Endodermal cell (in vitro differentiated cells): Measurements from ENCODE around the gene RPS16. TPM values are rescaled to one million over a fixed set of nuclear protein-coding genes. Genes with fewer than 3 reads are reported as not detected.
A peak's percentile ranks its signal among the peaks of the same experiment; 100 is the strongest.
"Not testable (repeated sequence)": the region's sequence is repeated elsewhere in the genome, so short reads cannot be mapped to it uniquely, and the experiment has no call there.

Experiments used
- DNase-seq: peaks from one replicate; pipeline ENCODE4 v3.0.0-alpha.2; 2017
- H3K27ac ChIP-seq: 2 replicates; pipeline ENCODE4 v1.5.1; 2013; ENCODE audit warnings: mild to moderate bottlenecking, low read depth, low read length, moderate library complexity
- H3K27me3 ChIP-seq: 2 replicates; pipeline ENCODE4 v1.6.1; 2013; ENCODE audit warnings: mild to moderate bottlenecking, low read length, moderate library complexity; ENCODE audit not compliant: insufficient read depth, control insufficient read depth, poor library complexity, severe bottlenecking
- H3K36me3 ChIP-seq: 2 replicates; pipeline ENCODE4 v1.7.0; 2013; ENCODE audit warnings: mild to moderate bottlenecking, low read length, moderate library complexity; ENCODE audit not compliant: control insufficient read depth, insufficient read depth
- H3K4me1 ChIP-seq: one replicate; pipeline ENCODE4 v1.7.0; 2013; ENCODE audit warnings: low read length; ENCODE audit not compliant: control insufficient read depth, insufficient read depth
- H3K4me3 ChIP-seq: 2 replicates; pipeline ENCODE4 v1.5.1; 2013; ENCODE audit warnings: mild to moderate bottlenecking, low read length, moderate library complexity
- H3K9ac ChIP-seq: 2 replicates; pipeline ENCODE4 v1.6.1; 2013; ENCODE audit warnings: mild to moderate bottlenecking, low read length, moderate library complexity; ENCODE audit not compliant: poor library complexity, severe bottlenecking; ENCODE audit errors: extremely low read depth
- H3K9me3 ChIP-seq: 2 replicates; pipeline ENCODE4 v1.6.1; 2013; ENCODE audit warnings: mild to moderate bottlenecking, low read length, moderate library complexity; ENCODE audit not compliant: control insufficient read depth
- H3K27ac Mint-ChIP-seq: 2 replicates; pipeline ENCODE4 v1.8.0; 2020; ENCODE audit warnings: mixed read lengths
- H3K27me3 Mint-ChIP-seq: 2 replicates; pipeline ENCODE4 v1.8.0; 2021; ENCODE audit warnings: mild to moderate bottlenecking, mixed read lengths; ENCODE audit not compliant: insufficient read depth
- H3K36me3 Mint-ChIP-seq: 2 replicates; pipeline ENCODE4 v1.8.0; 2020; ENCODE audit warnings: low read depth, mixed read lengths
- H3K4me1 Mint-ChIP-seq: 2 replicates; pipeline ENCODE4 v1.8.0; 2020; ENCODE audit warnings: mixed read lengths
- H3K4me3 Mint-ChIP-seq: 2 replicates; pipeline ENCODE4 v1.8.0; 2020; ENCODE audit warnings: mild to moderate bottlenecking, moderate library complexity, mixed read lengths
- H3K9me3 Mint-ChIP-seq: 2 replicates; pipeline ENCODE4 v1.8.0; 2020; ENCODE audit warnings: mild to moderate bottlenecking, mixed read lengths
- CTCF ChIP-seq: fragments of 200-600 bp; sonication (generic); conservative IDR thresholded peaks from 2 replicates; pipeline ENCODE4 v1.5.0; 2021; ENCODE audit warnings: antibody characterized with exemption, mild to moderate bottlenecking
- WGBS, 2 experiments: methylation state at CpG; one replicate each; pipeline versions ENCODE4 v1.1.5 to v1.1.7; 2013; ENCODE audit warnings: missing lambda C conversion rate in 2 of 2, mixed read lengths in 1 of 2; ENCODE audit not compliant: insufficient coverage in 1 of 2, insufficient read length in 1 of 2; 5-methylcytosine and 5-hydroxymethylcytosine counted together
- total RNA-seq, 2 donors: library from RNA; stranded (reverse); fragmentation: NEBNext Ultra II Directional in 1 of 2; extraction: Animal tissue kit (Norgen Biotek cat#: 25700) in 1 of 2; gene quantifications; 2 replicates in 1 of 2; 3 replicates in 1 of 2; pipeline ENCODE4 v1.2.1, GENCODE V29; 2021

RPS16 gene
- total RNA-seq, 2 donors from 2014 or later = 1,674 to 1,990 TPM

DNA sequence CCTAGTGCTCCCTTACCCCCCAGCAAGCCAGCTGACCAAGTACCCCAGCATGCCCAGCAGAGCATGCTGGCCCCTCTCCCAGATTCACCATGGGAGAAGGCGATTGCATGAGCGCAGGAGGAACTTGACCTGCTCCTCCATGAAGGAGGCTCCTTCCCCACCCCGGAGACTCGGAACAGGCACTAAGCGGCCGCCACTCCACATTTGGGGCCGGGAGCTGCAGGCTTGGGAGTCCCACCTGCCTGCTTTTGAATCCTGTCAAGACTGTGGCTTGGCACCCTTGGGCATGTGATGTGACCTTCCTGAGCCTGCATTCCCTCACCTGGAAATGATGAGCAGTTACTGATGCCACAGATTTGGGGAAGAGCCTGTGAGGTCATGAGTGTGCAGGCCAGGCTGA, 32.2 kb upstream of the RPS16 start:
- H3K27ac ChIP-seq = no peak overlapping the region
- no peaks in the 10 kb centered on the region for H3K9me3 ChIP-seq
- H3K4me1 ChIP-seq = no peaks in the 10 kb centered on the region
- no peaks in the 10 kb centered on the region for H3K4me1 Mint-ChIP-seq
- H3K36me3 ChIP-seq = peaks cover 89% of the 10 kb centered on the region
- no peaks in the 10 kb centered on the region for H3K27me3 Mint-ChIP-seq
- no peak for DNase-seq
- H3K4me3 ChIP-seq = no peak overlapping the region
- no peak overlapping the region for H3K9ac ChIP-seq
- H3K9me3 Mint-ChIP-seq = no peaks in the 10 kb centered on the region
- H3K36me3 Mint-ChIP-seq = peaks cover 76% of the 10 kb centered on the region
- peak overlapping the region; percentile 68 for H3K27ac Mint-ChIP-seq
- WGBS, 2 experiments = 95 to 100% methylated on average over 4 to 7 of the region's 7 CpGs
- no peak overlapping the region for H3K4me3 Mint-ChIP-seq
- TF ChIP-seq CTCF = no peak
- H3K27me3 ChIP-seq = no peaks in the 10 kb centered on the region

DNA sequence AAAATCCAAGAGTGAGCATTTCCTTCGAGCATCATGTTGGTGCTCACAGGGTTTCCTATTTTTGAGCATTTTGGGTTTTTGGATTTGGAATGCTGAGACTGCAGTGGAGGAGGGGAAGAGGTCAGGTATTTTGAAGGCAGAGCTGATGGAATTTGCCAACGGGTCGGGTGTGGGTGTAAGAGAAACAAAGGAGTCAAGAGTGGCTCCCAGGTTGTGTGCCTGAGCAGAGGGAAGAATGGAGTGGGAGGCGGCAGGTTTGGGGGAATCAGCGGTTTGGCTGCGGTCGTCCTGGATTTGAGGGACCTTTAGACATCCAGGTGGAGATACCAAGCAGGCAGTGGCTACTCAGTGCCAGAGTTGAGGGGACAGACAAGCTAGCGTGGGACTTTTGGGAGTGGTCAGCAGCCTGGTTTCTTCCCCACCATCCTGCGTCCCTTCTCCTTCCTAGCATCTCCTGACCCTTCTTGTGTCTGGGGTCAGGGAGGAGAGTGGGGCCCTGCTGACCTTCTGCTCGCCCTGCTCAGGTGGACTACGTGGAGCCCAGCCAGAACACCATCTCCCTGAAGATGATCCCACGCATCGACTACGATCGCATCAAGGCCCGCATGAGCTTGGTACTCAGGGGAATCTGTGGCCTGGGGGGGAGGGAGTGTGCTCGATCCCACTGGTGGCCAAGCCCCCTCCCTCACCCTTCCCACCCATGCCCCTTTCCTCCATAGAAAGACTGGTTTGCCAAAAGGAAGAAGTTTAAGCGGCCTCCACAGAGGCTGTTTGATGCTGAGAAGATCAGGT, 30.4 kb upstream of the RPS16 start:
- Mint-ChIP-seq H3K4me3 (no peak overlapping the region), H3K4me1 (no peaks in the 10 kb centered on the region), H3K36me3 (peaks cover 73% of the 10 kb centered on the region), H3K27ac (peak overlapping the region; percentile 79), H3K9me3 (no peaks in the 10 kb centered on the region), H3K27me3 (no peaks in the 10 kb centered on the region)
- DNase-seq = no peak
- Histone ChIP-seq H3K27me3 (no peaks in the 10 kb centered on the region), H3K27ac (no peak overlapping the region), H3K36me3 (peaks cover 80% of the 10 kb centered on the region), H3K9me3 (no peaks in the 10 kb centered on the region), H3K4me1 (no peaks in the 10 kb centered on the region), H3K9ac (no peak overlapping the region), H3K4me3 (no peak overlapping the region)
- 89 to 95% methylated on average over 10 to 18 of the region's 18 CpGs for WGBS, 2 experiments
- no peak for TF ChIP-seq CTCF

DNA sequence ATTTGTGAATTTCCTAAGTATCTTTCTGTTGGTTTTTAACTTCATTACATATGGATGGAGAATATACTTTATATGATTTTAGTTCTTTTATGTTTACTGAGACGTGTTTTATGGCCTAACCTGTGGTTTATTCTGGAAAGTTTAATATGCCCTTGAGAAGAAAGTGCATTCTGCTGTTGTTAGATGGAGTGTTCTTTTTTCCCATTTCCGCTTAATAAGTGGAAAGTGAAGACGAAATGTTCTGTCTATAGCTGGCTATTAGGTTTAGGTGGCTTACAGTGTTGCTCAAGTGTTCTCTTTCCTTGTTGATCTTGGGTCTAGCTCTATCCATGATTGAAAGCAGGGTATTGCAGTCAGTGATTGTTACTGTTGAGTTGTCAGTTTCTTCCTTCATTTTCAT, 27.7 kb upstream of the RPS16 start:
- Mint-ChIP-seq H3K27ac (no peak overlapping the region), H3K9me3 (no peaks in the 10 kb centered on the region), H3K27me3 (no peaks in the 10 kb centered on the region), H3K36me3 (peaks cover 73% of the 10 kb centered on the region), H3K4me1 (no peaks in the 10 kb centered on the region), H3K4me3 (no peak overlapping the region)
- Histone ChIP-seq H3K27ac (no peak overlapping the region), H3K27me3 (no peaks in the 10 kb centered on the region), H3K36me3 (peaks cover 78% of the 10 kb centered on the region), H3K4me1 (no peaks in the 10 kb centered on the region), H3K4me3 (no peak overlapping the region), H3K9me3 (no peaks in the 10 kb centered on the region), H3K9ac (no peak overlapping the region)
- no peak for DNase-seq
- 98% methylated on average over 3 of the region's 3 CpGs; no CpG with 5 or more reads in 1 of the 2 experiments for WGBS, 2 experiments
- no peak for TF ChIP-seq CTCF

GRCh38 chr19:39451257-39451656, 15.5 kb upstream of the RPS16 start:
- H3K27ac ChIP-seq, H3K27me3 ChIP-seq, DNase-seq, H3K4me1 ChIP-seq, H3K4me1 Mint-ChIP-seq, H3K27ac Mint-ChIP-seq, H3K9ac ChIP-seq, H3K9me3 Mint-ChIP-seq, H3K4me3 ChIP-seq, H3K27me3 Mint-ChIP-seq, H3K9me3 ChIP-seq, H3K4me3 Mint-ChIP-seq: not testable (repeated sequence)
- WGBS, 2 experiments = 91 to 93% methylated on average over 7 to 8 of the region's 8 CpGs
- H3K36me3 Mint-ChIP-seq = peaks cover 64% of the 10 kb centered on the region
- H3K36me3 ChIP-seq = peaks cover 55% of the 10 kb centered on the region
